Gastrocnemius medialis (tissue), 4 donors: ENCODE measurements around the gene KIAA0408.
"Not testable (repeated sequence)": the region's sequence is repeated elsewhere in the genome, so short reads cannot be mapped to it uniquely, and the experiment has no call there.

ENCODE experiments used
- CTCF ChIP-seq, 5 experiments: fragments of 450-650 bp in 3 of 5; fragments of 200-600 bp in 2 of 5; sonication (generic) in 2 of 5; IDR thresholded peaks in 4 of 5; conservative IDR thresholded peaks in 1 of 5; 1 replicate in 4 of 5; 2 replicates in 1 of 5; pipeline ENCODE4 v1.5.1; 2016 to 2019; ENCODE audit warnings: antibody characterized with exemption in 5 of 5, mild to moderate bottlenecking in 3 of 5, moderate library complexity in 3 of 5
- POLR2A ChIP-seq, 2 donors: fragments of 450-650 bp; IDR thresholded peaks; one replicate each; pipeline ENCODE4 v1.6.1; 2017; ENCODE audit warnings: antibody characterized with exemption in 2 of 2, mild to moderate bottlenecking in 2 of 2, moderate library complexity in 2 of 2

- not testable (repeated sequence) for TF ChIP-seq CTCF (IDR thresholded peaks at IDR 0.05 in 4 of 5, conservative IDR thresholded peaks at IDR 0.05 in 1 of 5); POLR2A (IDR thresholded peaks at IDR 0.05)
Observed at GRCh38 chr6:127412016-127412415, 47.2 kb downstream of the KIAA0408 start.
